ENCODE results near the gene OTUB1.

GRCh38 chr11:64008914-64009633 lies 22.8 kb downstream of the OTUB1 start:
- TF ChIP-seq CTCF (IDR thresholded peaks at IDR 0.05; ENCODE audit: low read depth, low read length) (no peak), EZH2phosphoT487 (IDR thresholded peaks at IDR 0.05; ENCODE audit: low read depth) (no peak)

All from OCI-LY3 (cell line).